AG10803 (cell line): Measurements from ENCODE around the gene A4GNT.
A peak's percentile ranks its signal among the peaks of the same experiment; 100 is the strongest.
"Not testable (repeated sequence)": the region's sequence is repeated elsewhere in the genome, so short reads cannot be mapped to it uniquely, and the experiment has no call there.

Experiments
- DNase-seq: peaks from one replicate; pipeline ENCODE4 v3.0.0; 2010; ENCODE audit warnings: low read depth
- H3K4me3 ChIP-seq: 2 replicates; pipeline ENCODE4 v1.5.1; 2011; ENCODE audit warnings: mild to moderate bottlenecking, low read length, control low read depth
- TF ChIP-seq, protein P1 (sequence below): conservative IDR thresholded peaks from 2 replicates; pipeline ENCODE4 v1.5.1; 2011; ENCODE audit warnings: mild to moderate bottlenecking, low read length, control low read depth, inconsistent platforms

The A4GNT gene

DNA sequence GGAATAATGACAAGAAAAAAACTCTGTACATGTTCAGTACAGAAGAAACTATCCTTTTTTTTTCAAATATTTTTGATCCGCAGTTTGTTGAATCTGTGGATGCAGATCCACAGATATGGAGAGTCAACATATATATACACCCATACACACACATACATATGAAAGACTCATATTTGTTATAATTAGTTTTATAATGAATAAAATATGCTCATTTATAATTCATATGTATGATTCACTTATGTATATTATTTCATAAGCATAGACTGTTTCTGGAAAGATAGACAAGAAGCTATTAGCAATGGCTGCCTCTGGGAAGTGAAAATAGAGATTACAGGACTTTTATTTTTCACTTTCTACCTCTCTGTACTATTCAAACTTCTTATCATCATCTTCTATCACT lies 26.6 kb downstream of the A4GNT start:
- H3K4me3 ChIP-seq, result no peak overlapping the region
- TF ChIP-seq, protein P1, sequence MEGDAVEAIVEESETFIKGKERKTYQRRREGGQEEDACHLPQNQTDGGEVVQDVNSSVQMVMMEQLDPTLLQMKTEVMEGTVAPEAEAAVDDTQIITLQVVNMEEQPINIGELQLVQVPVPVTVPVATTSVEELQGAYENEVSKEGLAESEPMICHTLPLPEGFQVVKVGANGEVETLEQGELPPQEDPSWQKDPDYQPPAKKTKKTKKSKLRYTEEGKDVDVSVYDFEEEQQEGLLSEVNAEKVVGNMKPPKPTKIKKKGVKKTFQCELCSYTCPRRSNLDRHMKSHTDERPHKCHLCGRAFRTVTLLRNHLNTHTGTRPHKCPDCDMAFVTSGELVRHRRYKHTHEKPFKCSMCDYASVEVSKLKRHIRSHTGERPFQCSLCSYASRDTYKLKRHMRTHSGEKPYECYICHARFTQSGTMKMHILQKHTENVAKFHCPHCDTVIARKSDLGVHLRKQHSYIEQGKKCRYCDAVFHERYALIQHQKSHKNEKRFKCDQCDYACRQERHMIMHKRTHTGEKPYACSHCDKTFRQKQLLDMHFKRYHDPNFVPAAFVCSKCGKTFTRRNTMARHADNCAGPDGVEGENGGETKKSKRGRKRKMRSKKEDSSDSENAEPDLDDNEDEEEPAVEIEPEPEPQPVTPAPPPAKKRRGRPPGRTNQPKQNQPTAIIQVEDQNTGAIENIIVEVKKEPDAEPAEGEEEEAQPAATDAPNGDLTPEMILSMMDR, result no peak
- no peak for DNase-seq

DNA sequence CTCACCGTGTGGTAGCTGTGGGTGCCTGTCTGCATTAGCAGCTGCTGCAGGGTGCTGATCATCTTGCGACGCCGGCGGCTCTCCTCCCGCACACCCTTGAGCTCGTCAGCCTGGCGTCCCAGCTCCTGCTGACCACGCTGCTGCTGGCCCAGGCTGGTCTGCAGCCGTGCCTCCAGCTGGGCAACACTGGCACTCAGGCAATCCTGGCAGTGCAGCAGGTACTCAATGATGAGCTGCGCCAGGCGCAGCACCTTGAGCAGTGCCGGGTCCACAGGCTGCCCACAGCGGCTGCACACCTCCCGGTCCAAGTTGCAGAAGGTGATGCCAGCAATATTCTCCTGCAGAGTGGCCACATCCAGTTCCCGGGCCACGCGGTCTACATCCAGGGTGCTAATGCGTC lies 28.7 kb downstream of the A4GNT start:
- DNase-seq, result no peak
- H3K4me3 ChIP-seq, result no peak overlapping the region
- TF ChIP-seq, protein P1, result no peak

DNA sequence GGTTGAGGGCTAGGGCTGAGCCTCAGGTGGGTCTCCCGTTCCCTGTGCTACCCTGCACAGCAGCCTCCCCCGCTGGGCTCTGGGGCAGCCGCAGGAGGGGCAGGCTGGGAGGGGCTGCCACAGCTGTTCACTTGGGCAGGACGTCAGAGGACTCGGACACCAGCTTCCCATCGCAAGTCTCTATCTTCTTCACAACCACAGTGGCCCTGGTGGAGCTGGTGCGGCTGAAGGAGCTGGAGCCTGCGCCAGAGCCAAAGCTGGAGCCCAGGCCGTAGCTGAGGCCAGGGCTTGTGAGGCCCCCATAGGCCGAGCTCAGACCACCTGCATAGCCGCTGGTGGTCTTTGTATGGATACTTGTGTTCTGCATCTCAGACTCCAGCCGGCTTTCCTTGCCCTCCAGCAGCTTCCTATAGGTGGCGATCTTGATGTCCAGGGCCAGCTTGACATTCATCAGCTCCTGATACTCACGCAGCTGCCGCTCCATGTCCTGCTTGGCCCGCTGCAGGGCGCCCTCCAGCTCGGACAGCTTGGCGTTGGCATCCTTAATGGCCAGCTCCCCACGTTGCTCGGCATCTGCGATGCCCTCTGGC lies 30.7 kb downstream of the A4GNT start:
- TF ChIP-seq, protein P1, result peak; percentile 18; the same call in 1 of the 2 replicates
- not testable (repeated sequence) for H3K4me3 ChIP-seq, DNase-seq

DNA sequence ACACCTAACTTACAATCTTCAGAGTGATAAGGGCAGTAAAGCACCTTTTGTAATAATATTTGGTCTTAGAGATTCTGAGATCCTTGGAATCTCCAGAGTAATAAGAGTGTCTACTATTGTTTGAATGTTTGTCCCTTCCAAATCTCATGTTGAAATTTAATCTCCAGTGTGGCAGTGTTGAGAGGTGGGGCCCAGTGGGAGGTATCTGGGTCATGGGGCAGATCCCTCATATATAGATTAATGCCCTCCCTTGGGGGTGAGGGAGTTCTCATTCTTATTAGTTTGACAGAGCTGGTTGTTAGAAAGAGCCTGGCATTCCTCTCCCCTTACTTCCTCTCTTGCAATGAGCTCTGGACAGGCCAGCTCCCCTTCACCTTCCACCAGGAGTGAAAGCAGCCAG lies 32.8 kb downstream of the A4GNT start:
- DNase-seq, result no peak
- TF ChIP-seq, protein P1, result no peak
- H3K4me3 ChIP-seq, result no peak overlapping the region

DNA sequence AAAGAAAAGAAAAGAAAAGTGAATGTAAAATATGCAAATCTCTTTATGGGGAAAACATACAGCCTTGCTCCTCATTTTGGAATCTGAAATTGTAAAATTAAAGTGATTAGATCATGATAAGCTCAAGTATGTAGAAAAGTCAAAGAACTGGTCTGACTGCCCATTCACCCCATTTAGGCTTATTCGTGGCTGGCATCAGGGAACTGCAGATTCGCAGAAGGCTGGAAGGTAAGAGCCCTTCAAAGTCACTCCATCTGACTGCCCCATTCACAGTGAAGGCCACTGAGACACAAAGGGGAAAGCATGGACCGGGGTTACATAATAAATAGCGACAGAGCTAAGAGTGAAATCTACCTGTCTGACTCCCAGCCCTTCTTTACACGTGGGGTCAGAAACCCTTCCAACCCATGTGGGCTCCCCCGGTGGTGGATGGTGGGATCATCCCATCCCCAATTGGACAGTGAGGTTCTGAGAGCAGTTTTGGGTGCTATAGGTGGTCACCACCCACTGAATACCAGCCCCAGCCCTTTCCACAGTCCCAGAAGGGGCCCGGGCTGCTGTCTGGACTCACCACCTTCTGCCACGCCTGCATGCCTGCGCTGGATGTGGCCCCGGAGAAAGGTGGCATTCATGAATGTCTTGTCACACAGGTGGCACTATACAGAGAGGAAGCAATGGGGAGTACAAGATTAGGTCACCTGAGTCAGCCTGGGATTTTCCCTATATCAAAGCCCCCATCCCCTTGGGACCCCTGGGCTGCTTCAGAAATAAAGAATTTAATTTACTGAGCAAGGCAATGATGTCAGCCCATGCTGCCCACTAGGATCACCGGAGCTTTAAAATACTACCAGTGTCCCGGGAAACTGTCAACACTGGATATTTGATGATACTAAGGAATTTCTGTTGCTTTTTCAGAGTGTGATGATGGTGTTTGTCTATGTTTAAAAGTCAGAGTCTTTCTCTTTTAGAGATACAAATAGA lies 34.7 kb downstream of the A4GNT start:
- H3K4me3 ChIP-seq, result no peak overlapping the region
- TF ChIP-seq, protein P1, result peak; percentile 39
- no peak for DNase-seq

DNA sequence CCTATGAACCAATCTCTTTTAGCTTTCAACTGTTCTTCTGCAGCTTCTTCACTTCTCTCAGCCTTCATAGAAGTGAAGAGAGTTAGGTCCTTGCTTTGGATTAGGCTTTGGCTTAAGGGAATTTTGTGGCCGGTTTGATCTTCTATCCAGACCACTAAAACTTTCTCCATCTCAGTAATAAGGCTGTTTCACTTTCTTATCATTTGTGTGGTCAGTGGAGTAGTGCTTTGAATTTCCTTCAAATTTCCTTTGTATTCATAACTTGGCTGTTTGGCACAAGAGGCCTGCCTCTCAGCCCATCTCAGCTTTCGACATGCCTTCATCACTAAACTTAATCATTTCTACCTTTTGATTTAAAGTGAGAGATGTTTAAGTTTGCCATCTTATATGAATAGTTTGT lies 38.5 kb downstream of the A4GNT start:
- TF ChIP-seq, protein P1, result no peak
- H3K4me3 ChIP-seq, result no peak overlapping the region
- DNase-seq, result no peak
